ENCODE results near the gene PITPNM3.

DNA sequence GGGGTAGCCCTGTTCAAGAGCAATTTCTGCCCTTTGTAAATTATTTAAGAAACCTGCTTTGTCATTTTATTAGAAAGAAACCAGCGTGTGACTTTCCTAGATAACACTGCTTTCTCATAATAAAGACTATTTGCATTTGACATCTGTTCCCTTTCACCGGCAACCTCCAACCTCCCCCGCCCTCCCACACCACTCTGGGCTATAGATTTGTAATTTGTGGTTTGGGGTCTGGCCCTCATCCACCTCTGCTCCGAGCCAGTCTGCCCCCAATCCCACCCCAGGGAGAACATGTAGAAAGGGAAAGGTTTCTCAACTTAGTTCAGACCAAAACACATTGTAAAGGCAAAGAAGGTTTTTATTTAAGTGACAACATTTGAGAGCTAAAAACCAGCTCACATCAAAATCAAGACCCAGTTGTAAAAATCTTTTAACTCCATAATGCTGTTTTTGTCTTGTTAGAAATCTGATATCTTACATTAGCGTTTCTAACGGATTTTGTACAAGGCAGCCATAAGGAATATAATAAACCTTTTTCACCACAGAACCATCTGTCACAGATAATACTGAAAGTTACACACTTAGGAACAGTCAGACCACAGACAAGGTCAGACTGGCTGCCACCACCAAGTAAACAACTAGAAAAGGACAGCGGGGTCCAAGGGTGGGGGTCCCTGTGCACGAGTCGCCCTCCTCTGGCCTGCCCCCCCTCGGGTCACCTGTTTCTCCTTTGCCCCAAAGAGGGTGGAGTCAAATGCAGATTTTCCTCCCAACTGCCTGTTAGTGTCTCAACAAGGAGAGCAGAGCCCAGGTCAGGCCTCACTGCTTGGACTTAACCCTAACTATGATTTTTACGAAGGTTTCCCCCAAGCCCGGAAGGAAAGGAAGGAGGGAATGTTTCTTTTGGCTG lies 105.2 kb downstream of the PITPNM3 start:
- TF ChIP-seq, protein P1, sequence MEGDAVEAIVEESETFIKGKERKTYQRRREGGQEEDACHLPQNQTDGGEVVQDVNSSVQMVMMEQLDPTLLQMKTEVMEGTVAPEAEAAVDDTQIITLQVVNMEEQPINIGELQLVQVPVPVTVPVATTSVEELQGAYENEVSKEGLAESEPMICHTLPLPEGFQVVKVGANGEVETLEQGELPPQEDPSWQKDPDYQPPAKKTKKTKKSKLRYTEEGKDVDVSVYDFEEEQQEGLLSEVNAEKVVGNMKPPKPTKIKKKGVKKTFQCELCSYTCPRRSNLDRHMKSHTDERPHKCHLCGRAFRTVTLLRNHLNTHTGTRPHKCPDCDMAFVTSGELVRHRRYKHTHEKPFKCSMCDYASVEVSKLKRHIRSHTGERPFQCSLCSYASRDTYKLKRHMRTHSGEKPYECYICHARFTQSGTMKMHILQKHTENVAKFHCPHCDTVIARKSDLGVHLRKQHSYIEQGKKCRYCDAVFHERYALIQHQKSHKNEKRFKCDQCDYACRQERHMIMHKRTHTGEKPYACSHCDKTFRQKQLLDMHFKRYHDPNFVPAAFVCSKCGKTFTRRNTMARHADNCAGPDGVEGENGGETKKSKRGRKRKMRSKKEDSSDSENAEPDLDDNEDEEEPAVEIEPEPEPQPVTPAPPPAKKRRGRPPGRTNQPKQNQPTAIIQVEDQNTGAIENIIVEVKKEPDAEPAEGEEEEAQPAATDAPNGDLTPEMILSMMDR (IDR thresholded peaks at IDR 0.05 in 8 of 11, conservative IDR thresholded peaks at IDR 0.05 in 3 of 11): no peak
- TF ChIP-seq POLR2AphosphoS5 (IDR thresholded peaks at IDR 0.05) (peak in 1 of 3 donors; percentile 26), POLR2A (IDR thresholded peaks at IDR 0.05) (no peak)

Data from spleen (tissue), 7 donors.